Endothelial cell of umbilical vein (primary cell): ENCODE results near the gene MVK. TPM values are rescaled to one million over a fixed set of nuclear protein-coding genes. Genes with fewer than 3 reads are reported as not detected.

ENCODE experiments used
- BruUV-seq: library from RNA; stranded (reverse); fragments of 400-500 nt; replicated peaks from 2 replicates; lab custom pipeline; 2021; lab: Mats Ljungman, UMichigan
- CTCF ChIA-PET: fragments of 300-600, 350-600 bp; sonication (Branson Sonifier 250); formaldehyde crosslinking; loops from one replicate; lab custom pipeline; 2021; ENCODE audit warnings: antibody characterized with exemption, inconsistent platforms; lab: Charles Lee
- POLR2A ChIA-PET: fragments of 300-600, 350-600 bp; sonication (Branson Sonifier 250); formaldehyde crosslinking; loops from one replicate; lab custom pipeline; 2021; ENCODE audit warnings: antibody characterized with exemption, inconsistent platforms; lab: Charles Lee
- DNase-seq: peaks from one replicate; pipeline ENCODE4 v3.0.0-alpha.2; 2011; ENCODE audit warnings: low read depth, low spot score
- FAIRE-seq: peaks from 2 replicates; lab custom pipeline; 2011; peaks lifted over from hg19 to GRCh38; lab: Jason Lieb, UNC
- H2AFZ ChIP-seq: 2 replicates; pipeline ENCODE4 v1.6.0; 2012; ENCODE audit warnings: low read depth, low read length, control low read depth, inconsistent platforms
- H3K27ac ChIP-seq: 2 replicates; pipeline ENCODE4 v1.5.1; 2011; ENCODE audit warnings: low read depth, mild to moderate bottlenecking, control low read depth, low read length, moderate library complexity; ENCODE audit not compliant: insufficient read depth
- H3K27me3 ChIP-seq, 2 experiments: 2 replicates each; pipeline versions ENCODE4 v1.6.0 to v1.6.1; 2011; ENCODE audit warnings: low read length in 2 of 2, mixed read lengths in 1 of 2; ENCODE audit not compliant: control insufficient read depth in 2 of 2, insufficient read depth in 2 of 2
- H3K36me3 ChIP-seq, 2 experiments: 2 replicates in 1 of 2; 3 replicates in 1 of 2; pipeline ENCODE4 v1.5.1; 2011; ENCODE audit warnings: low read length in 2 of 2, mild to moderate bottlenecking in 1 of 2, moderate library complexity in 1 of 2; ENCODE audit not compliant: control insufficient read depth in 2 of 2, insufficient read depth in 2 of 2; ENCODE audit errors: extremely low read depth in 1 of 2
- H3K4me1 ChIP-seq: 3 replicates; pipeline ENCODE4 v1.5.1; 2011; ENCODE audit warnings: mild to moderate bottlenecking, low read length; ENCODE audit not compliant: control insufficient read depth, insufficient read depth; ENCODE audit errors: extremely low read depth
- H3K4me2 ChIP-seq: 2 replicates; pipeline ENCODE4 v1.6.1; 2011; ENCODE audit warnings: low read length, control low read depth, mixed read lengths; ENCODE audit not compliant: insufficient read depth
- H3K4me3 ChIP-seq, 3 experiments: fragments of 200-600 bp in 1 of 3; sonication (generic), shearing (Covaris generic) in 1 of 3; replicated peaks in 1 of 3; 2 replicates each; pipeline ENCODE4 v1.5.1; 2011 to 2016; ENCODE audit warnings: control low read depth in 3 of 3, low read length in 3 of 3, mild to moderate bottlenecking in 2 of 3, inconsistent platforms in 1 of 3, low read depth in 1 of 3, moderate library complexity in 1 of 3; ENCODE audit not compliant: insufficient read depth in 1 of 3
- H3K79me2 ChIP-seq: 2 replicates; pipeline ENCODE4 v1.6.0; 2012; ENCODE audit warnings: low read length, inconsistent platforms; ENCODE audit not compliant: control insufficient read depth, insufficient read depth
- H3K9ac ChIP-seq: replicated peaks from 2 replicates; pipeline ENCODE3; 2011; ENCODE audit warnings: low read length, control low read depth; ENCODE audit not compliant: insufficient read depth; ENCODE audit errors: extremely low read depth
- H3K9me1 ChIP-seq: replicated peaks from 3 replicates; pipeline ENCODE4 v1.6.0; 2011; ENCODE audit warnings: mild to moderate bottlenecking, low read length; ENCODE audit not compliant: control insufficient read depth, insufficient read depth; ENCODE audit errors: extremely low read depth
- H3K9me3 ChIP-seq: replicated peaks from 2 replicates; pipeline ENCODE4 v1.5.1; 2012; ENCODE audit warnings: low read length, inconsistent platforms; ENCODE audit not compliant: control insufficient read depth, insufficient read depth
- H4K20me1 ChIP-seq: replicated peaks from 2 replicates; pipeline ENCODE3; 2011; ENCODE audit warnings: mild to moderate bottlenecking, low read length; ENCODE audit not compliant: control insufficient read depth, insufficient read depth; ENCODE audit errors: extremely low read depth
- CTCF ChIP-seq, 2 donors: IDR thresholded peaks; 1 replicate in 1 of 2; 2 replicates in 1 of 2; pipeline ENCODE4 v1.5.1; 2011; ENCODE audit warnings: low read length in 2 of 2, mild to moderate bottlenecking in 2 of 2, moderate library complexity in 2 of 2, control low read depth in 1 of 2, inconsistent platforms in 1 of 2, low read depth in 1 of 2; ENCODE audit not compliant: insufficient read depth in 1 of 2; ENCODE audit errors: extremely low read depth in 1 of 2
- EZH2 ChIP-seq: IDR thresholded peaks from 2 replicates; pipeline ENCODE4 v1.6.1; 2012; ENCODE audit warnings: borderline replicate concordance, low read depth, mild to moderate bottlenecking, moderate library complexity, low read length, inconsistent platforms; ENCODE audit not compliant: severe bottlenecking
- FOS ChIP-seq: IDR thresholded peaks from 2 replicates; pipeline ENCODE4 v1.6.1; 2011; ENCODE audit warnings: mild to moderate bottlenecking, low read length, moderate library complexity, borderline replicate concordance; ENCODE audit not compliant: insufficient read depth
- GATA2 ChIP-seq: IDR thresholded peaks from 2 replicates; pipeline ENCODE4 v1.7.0; 2011; ENCODE audit warnings: low read depth, mild to moderate bottlenecking, moderate library complexity, mixed read lengths, low read length; ENCODE audit not compliant: insufficient read length, insufficient read depth
- JUN ChIP-seq: IDR thresholded peaks from 2 replicates; pipeline ENCODE4 v1.6.1; 2011; ENCODE audit warnings: borderline replicate concordance, low read depth; ENCODE audit not compliant: insufficient read length, insufficient read depth
- MAX ChIP-seq: IDR thresholded peaks from 2 replicates; pipeline ENCODE4 v1.6.1; 2011; ENCODE audit not compliant: insufficient read depth, insufficient read length
- MYC ChIP-seq: IDR thresholded peaks from one replicate; pipeline ENCODE4 v1.6.1; 2011; ENCODE audit warnings: mild to moderate bottlenecking, low read depth, low read length
- POLR2A ChIP-seq: IDR thresholded peaks from 2 replicates; pipeline ENCODE4 v1.6.1; 2012; ENCODE audit warnings: low read depth, mild to moderate bottlenecking, control low read depth, low read length
- POLR2AphosphoS5 ChIP-seq: IDR thresholded peaks from 2 replicates; pipeline ENCODE4 v1.6.1; 2012; ENCODE audit warnings: low read depth, mild to moderate bottlenecking, control low read depth, low read length, moderate library complexity; ENCODE audit not compliant: insufficient read depth
- dilution Hi-C: fragments of 300-500 bp; cut with MboI; formaldehyde crosslinking; loops from one replicate; pipeline ENCODE4 v1.15.0; 2019; ENCODE audit warnings: low sequenced_read_pairs; ENCODE audit not compliant: extremely low pct_ligation_motif_present
- intact Hi-C: fragments of 100-400 bp; cut with micrococcal nuclease; formaldehyde crosslinking; loops from one replicate; pipeline ENCODE4 v1.10.0; 2022
- polyA plus RNA-seq, 4 experiments: library from polyadenylated mRNA; depleted of rRNA in 3 of 4; stranded (reverse) in 3 of 4; unstranded in 1 of 4; fragments of >200 nt; gene quantifications; 2 replicates each; pipeline versions ENCODE4 v1.2.1 to v1.2.3, GENCODE V29; 2011 to 2012; ENCODE audit warnings: missing spikeins in 1 of 4
- total RNA-seq: library from RNA; stranded (reverse); gene quantifications from 2 replicates; pipeline ENCODE4 v1.2.3, GENCODE V29; 2021

MVK gene
- total and polyA plus RNA-seq, 2 donors (not counting 3 experiments of a cell fraction or from before 2014, with no cell fraction given): 32.6 to 42.6 TPM

GRCh38 chr12:109575683-109576082 lies 2.1 kb downstream of the MVK start:
- FAIRE-seq (no peak), DNase-seq (no peak)
- H3K9ac ChIP-seq: no peak overlapping the region
- no peak overlapping the region for H2AFZ ChIP-seq
- intact Hi-C loops (loop anchor here (10.0 kb wide), 1 partner anchor 139 kb away; the partner anchor contains the start of gene FAM222A), dilution Hi-C loops (no loop called here)
- BruUV-seq: no TSS peak
- no peak overlapping the region for H3K4me3 ChIP-seq
- ChIA-PET CTCF (interaction anchor here (3.4 to 4.2 kb wide), 3 partner anchors 22 to 199 kb away, joined by 16 to 37 read pairs (median 24); no protein-coding TSS in a partner anchor), POLR2A (no interaction called here)
- H3K36me3 ChIP-seq: peaks cover 5 to 26% of the 10 kb centered on the region in 2 experiments
- no peaks in the 10 kb centered on the region for H3K9me3 ChIP-seq
- peaks cover 6% of the 10 kb centered on the region for H3K79me2 ChIP-seq
- no peaks in the 10 kb centered on the region for H3K27me3 ChIP-seq
- H3K9me1 ChIP-seq: no peaks in the 10 kb centered on the region
- H4K20me1 ChIP-seq: no peaks in the 10 kb centered on the region
- H3K4me2 ChIP-seq: no peak overlapping the region
- no peak overlapping the region for H3K27ac ChIP-seq
- peaks cover 16% of the 10 kb centered on the region for H3K4me1 ChIP-seq
- TF ChIP-seq MYC: no peak
- TF ChIP-seq JUN: no peak
- TF ChIP-seq MAX: no peak
- TF ChIP-seq FOS: no peak
- TF ChIP-seq CTCF (IDR thresholded peaks at IDR 0.05; ENCODE audit: extremely low read depth in 1 of 2, insufficient read depth in 1 of 2, low read depth in 1 of 2, low read length in 2 of 2): no peak
- TF ChIP-seq EZH2: no peak
- TF ChIP-seq POLR2A: no peak
- no peak for TF ChIP-seq GATA2
- no peak for TF ChIP-seq POLR2AphosphoS5
